WTC11 (cell line): ENCODE results near the gene PGA3. TPM values are rescaled to one million over a fixed set of nuclear protein-coding genes. Genes with fewer than 3 reads are reported as not detected.

ENCODE experiments used
- ATAC-seq: fragments of 200-7000 bp; cut with Tn5 transposase; 2 replicates; pipeline ENCODE4 v1.10.0; 2021; ENCODE audit warnings: mild to moderate bottlenecking, moderate library complexity
- CTCF ChIA-PET: fragments of 300-600 bp; sonication (Branson Sonifier 250); formaldehyde crosslinking; loops from one replicate; lab custom pipeline; 2021; ENCODE audit warnings: antibody characterized with exemption; lab: Charles Lee
- POLR2A ChIA-PET: fragments of 350-600 bp; sonication (Branson Sonifier 250); formaldehyde crosslinking; loops from one replicate; lab custom pipeline; 2021; ENCODE audit warnings: antibody characterized with exemption; lab: Charles Lee
- DNase-seq: peaks from one replicate; pipeline ENCODE4 v3.0.0; 2021; ENCODE audit warnings: low spot score
- H3K27ac Mint-ChIP-seq: 2 replicates; pipeline ENCODE4 v1.8.0; 2021; ENCODE audit warnings: mixed read lengths
- H3K27me3 Mint-ChIP-seq: 2 replicates; pipeline ENCODE4 v1.8.0; 2021; ENCODE audit warnings: low read depth, mild to moderate bottlenecking, moderate library complexity, mixed read lengths
- H3K36me3 Mint-ChIP-seq: 2 replicates; pipeline ENCODE4 v1.8.0; 2021; ENCODE audit warnings: mixed read lengths
- H3K4me1 Mint-ChIP-seq: 2 replicates; pipeline ENCODE4 v1.8.0; 2022; ENCODE audit warnings: mixed read lengths
- H3K4me3 Mint-ChIP-seq: 2 replicates; pipeline ENCODE4 v1.8.0; 2021; ENCODE audit warnings: mild to moderate bottlenecking, moderate library complexity, mixed read lengths
- H3K9me3 Mint-ChIP-seq: 2 replicates; pipeline ENCODE4 v1.8.0; 2021; ENCODE audit warnings: mixed read lengths
- ELF4 ChIP-seq: sonication (generic); formaldehyde crosslinking; IDR thresholded peaks from 2 replicates; pipeline ENCODE4 v1.8.1; 2022; ENCODE audit warnings: low read depth, mild to moderate bottlenecking, moderate library complexity, missing genetic modification reagents
- EMX1 ChIP-seq: fragments of 250-450 bp; sonication (Bioruptor Pico); IDR thresholded peaks from 2 replicates; pipeline ENCODE4 v1.8.0; 2021; ENCODE audit warnings: mild to moderate bottlenecking
- ESRRA ChIP-seq: sonication (generic); formaldehyde crosslinking; IDR thresholded peaks from 2 replicates; pipeline ENCODE4 v1.8.1; 2022; ENCODE audit warnings: mild to moderate bottlenecking, missing genetic modification reagents, borderline replicate concordance
- ETV6 ChIP-seq: sonication (generic); formaldehyde crosslinking; IDR thresholded peaks from 2 replicates; pipeline ENCODE4 v1.8.1; 2022; ENCODE audit warnings: mild to moderate bottlenecking, missing genetic modification reagents
- FOXJ3 ChIP-seq: sonication (generic); formaldehyde crosslinking; IDR thresholded peaks from 2 replicates; pipeline ENCODE4 v1.9.0; 2021; ENCODE audit warnings: missing genetic modification reagents, mild to moderate bottlenecking, borderline replicate concordance
- GRHL2 ChIP-seq: fragments of 250-450 bp; sonication (Bioruptor Pico); IDR thresholded peaks from 2 replicates; pipeline ENCODE4 v1.8.0; 2022; ENCODE audit warnings: mild to moderate bottlenecking, moderate library complexity; ENCODE audit not compliant: insufficient replicate concordance, severe bottlenecking
- JAZF1 ChIP-seq: fragments of 250-450 bp; sonication (Bioruptor Pico); IDR thresholded peaks from 2 replicates; pipeline ENCODE4 v1.9.0; 2021; ENCODE audit warnings: moderate library complexity, mild to moderate bottlenecking, inconsistent platforms
- KAT7 ChIP-seq: sonication (generic); formaldehyde crosslinking; IDR thresholded peaks from 2 replicates; pipeline ENCODE4 v1.8.1; 2023; ENCODE audit warnings: missing genetic modification reagents, mild to moderate bottlenecking, borderline replicate concordance
- MXD4 ChIP-seq: fragments of 250-450 bp; sonication (Bioruptor Pico); IDR thresholded peaks from 2 replicates; pipeline ENCODE4 v1.8.0; 2021; ENCODE audit warnings: mild to moderate bottlenecking, moderate library complexity, borderline replicate concordance
- NFE2L1 ChIP-seq: sonication (generic); formaldehyde crosslinking; IDR thresholded peaks from 2 replicates; pipeline ENCODE4 v1.8.1; 2023; ENCODE audit warnings: missing genetic modification reagents
- NR1H2 ChIP-seq: sonication (generic); formaldehyde crosslinking; IDR thresholded peaks from 2 replicates; pipeline ENCODE4 v1.9.0; 2021; ENCODE audit warnings: mild to moderate bottlenecking, moderate library complexity, missing genetic modification reagents
- RORB ChIP-seq: fragments of 250-450 bp; sonication (Bioruptor Pico); IDR thresholded peaks from 2 replicates; pipeline ENCODE4 v1.9.0; 2021; ENCODE audit warnings: mild to moderate bottlenecking
- SMAD3 ChIP-seq: sonication (generic); formaldehyde crosslinking; IDR thresholded peaks from 2 replicates; pipeline ENCODE4 v1.8.0; 2022; ENCODE audit warnings: missing genetic modification reagents, mild to moderate bottlenecking, borderline replicate concordance
- SP1 ChIP-seq: sonication (generic); formaldehyde crosslinking; conservative IDR thresholded peaks from 2 replicates; pipeline ENCODE4 v1.8.1; 2022; ENCODE audit warnings: missing genetic modification reagents
- TEAD1 ChIP-seq: sonication (generic); formaldehyde crosslinking; IDR thresholded peaks from 2 replicates; pipeline ENCODE4 v1.8.0; 2022; ENCODE audit warnings: mild to moderate bottlenecking, missing genetic modification reagents
- ZNF263 ChIP-seq: sonication (generic); formaldehyde crosslinking; IDR thresholded peaks from 2 replicates; pipeline ENCODE4 v1.8.1; 2022; ENCODE audit warnings: low read depth, mild to moderate bottlenecking, moderate library complexity, missing genetic modification reagents
- ZNF396 ChIP-seq: fragments of 250-450 bp; sonication (Bioruptor Pico); IDR thresholded peaks from 2 replicates; pipeline ENCODE4 v1.8.0; 2021; ENCODE audit warnings: mild to moderate bottlenecking, moderate library complexity, borderline replicate concordance
- total RNA-seq: library from RNA; stranded (reverse); gene quantifications from 3 replicates; pipeline ENCODE4 v1.2.3, GENCODE V29; 2021
- TF ChIP-seq, protein P1 (sequence below): sonication (generic); formaldehyde crosslinking; conservative IDR thresholded peaks from 2 replicates; pipeline ENCODE4 v1.8.1; 2022; ENCODE audit warnings: mild to moderate bottlenecking, missing genetic modification reagents
- TF ChIP-seq, protein P2 (sequence below): sonication (generic); formaldehyde crosslinking; IDR thresholded peaks from 2 replicates; pipeline ENCODE4 v1.8.1; 2022; ENCODE audit warnings: mild to moderate bottlenecking, missing genetic modification reagents, moderate library complexity, borderline replicate concordance
- TF ChIP-seq, protein P3 (sequence below): sonication (generic); formaldehyde crosslinking; IDR thresholded peaks from 2 replicates; pipeline ENCODE4 v1.8.0; 2023; ENCODE audit warnings: missing genetic modification reagents
- TF ChIP-seq, protein P4 (sequence below): sonication (generic); formaldehyde crosslinking; IDR thresholded peaks from 2 replicates; pipeline ENCODE4 v1.8.1; 2022; ENCODE audit warnings: missing genetic modification reagents, borderline replicate concordance
- TF ChIP-seq, protein P5 (sequence below): sonication (generic); formaldehyde crosslinking; IDR thresholded peaks from 2 replicates; pipeline ENCODE4 v1.8.1; 2022; ENCODE audit warnings: low read depth, missing genetic modification reagents, borderline replicate concordance

Gene PGA3
- total RNA-seq, 1 experiment from 2014 or later, result 0.20 TPM

DNA sequence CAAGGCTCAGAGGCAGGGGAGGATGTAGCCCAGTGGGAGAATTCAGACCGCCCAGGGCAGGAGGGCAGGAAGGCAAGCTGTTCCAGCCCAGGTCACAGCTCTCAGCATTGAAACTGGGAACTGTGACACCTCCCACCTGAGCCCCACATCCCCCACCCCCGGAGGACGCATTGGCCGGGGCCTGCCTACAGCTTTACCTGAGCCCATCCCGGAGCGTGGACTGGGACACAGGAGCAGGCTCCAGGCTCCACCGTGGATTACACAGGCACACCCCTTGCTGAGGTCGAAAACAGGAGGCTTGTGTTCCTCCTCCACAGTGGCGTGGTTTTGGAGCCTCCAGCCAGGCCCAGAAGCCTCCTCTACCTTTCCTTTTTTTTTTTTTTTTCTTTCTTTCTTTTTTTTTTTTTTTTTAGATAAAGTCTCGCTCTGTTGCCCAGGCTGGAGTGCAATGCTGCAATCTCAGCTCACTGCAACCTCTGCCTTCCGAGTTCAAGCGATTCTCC, 9.1 kb upstream of the PGA3 start:
- H3K9me3 Mint-ChIP-seq, result peaks cover 21% of the 10 kb centered on the region
- ATAC-seq, result peak; percentile 59
- DNase-seq, result peak; percentile 24
- ChIA-PET CTCF (interaction anchor here (0.5 to 1.3 kb wide), 5 partner anchors 9 to 225 kb away, joined by 3 to 5 read pairs (median 3); no protein-coding TSS in a partner anchor), POLR2A (no interaction called here)
- H3K27ac Mint-ChIP-seq, result no peak overlapping the region
- no peaks in the 10 kb centered on the region for H3K36me3 Mint-ChIP-seq
- peaks cover 4% of the 10 kb centered on the region; the same call in 1 of the 2 replicates for H3K4me1 Mint-ChIP-seq
- H3K27me3 Mint-ChIP-seq, result peaks cover 2% of the 10 kb centered on the region
- H3K4me3 Mint-ChIP-seq, result no peak overlapping the region
- TF ChIP-seq, protein P1, sequence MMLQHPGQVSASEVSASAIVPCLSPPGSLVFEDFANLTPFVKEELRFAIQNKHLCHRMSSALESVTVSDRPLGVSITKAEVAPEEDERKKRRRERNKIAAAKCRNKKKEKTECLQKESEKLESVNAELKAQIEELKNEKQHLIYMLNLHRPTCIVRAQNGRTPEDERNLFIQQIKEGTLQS (CRISPR knock-in tag), result no peak
- no peak for TF ChIP-seq GRHL2 (CRISPR knock-in tag)
- TF ChIP-seq, protein P2, sequence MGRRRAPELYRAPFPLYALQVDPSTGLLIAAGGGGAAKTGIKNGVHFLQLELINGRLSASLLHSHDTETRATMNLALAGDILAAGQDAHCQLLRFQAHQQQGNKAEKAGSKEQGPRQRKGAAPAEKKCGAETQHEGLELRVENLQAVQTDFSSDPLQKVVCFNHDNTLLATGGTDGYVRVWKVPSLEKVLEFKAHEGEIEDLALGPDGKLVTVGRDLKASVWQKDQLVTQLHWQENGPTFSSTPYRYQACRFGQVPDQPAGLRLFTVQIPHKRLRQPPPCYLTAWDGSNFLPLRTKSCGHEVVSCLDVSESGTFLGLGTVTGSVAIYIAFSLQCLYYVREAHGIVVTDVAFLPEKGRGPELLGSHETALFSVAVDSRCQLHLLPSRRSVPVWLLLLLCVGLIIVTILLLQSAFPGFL, result no peak

DNA sequence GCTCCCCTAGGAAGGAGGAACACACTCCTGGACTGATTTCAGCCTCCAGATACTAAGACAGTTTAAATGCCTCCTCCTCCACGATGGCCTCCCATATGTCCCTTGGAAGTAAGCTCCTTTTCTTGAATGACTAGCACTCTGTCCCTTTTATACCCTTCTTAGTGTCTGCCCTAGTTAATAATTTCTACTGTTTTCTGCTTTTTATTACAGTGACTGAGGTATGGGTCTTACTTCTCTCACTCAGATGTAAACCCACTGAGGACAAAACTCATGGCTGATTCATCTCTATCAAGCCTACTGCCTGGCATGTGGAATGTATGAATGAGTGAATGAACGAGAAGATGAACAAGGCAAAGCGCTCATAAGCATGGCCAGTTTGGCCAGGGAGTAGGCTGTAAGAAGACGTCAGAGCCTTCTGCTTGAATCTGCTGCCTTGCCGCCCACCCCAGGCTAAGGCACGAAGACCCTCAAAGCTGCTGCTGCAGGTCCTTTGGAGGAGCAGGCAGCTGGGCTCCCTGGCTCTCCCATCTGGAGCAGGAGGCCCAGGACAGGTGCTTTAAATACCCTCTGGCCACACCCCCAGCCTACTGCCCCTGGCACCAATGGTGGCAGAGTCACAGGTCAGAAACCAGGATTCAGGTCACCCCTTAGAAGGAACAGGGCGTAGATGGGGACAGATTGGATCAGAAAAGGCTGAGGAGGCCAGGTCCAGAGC, 8.2 kb upstream of the PGA3 start:
- H3K27me3 Mint-ChIP-seq, result peaks cover 4% of the 10 kb centered on the region
- H3K4me3 Mint-ChIP-seq, result no peak overlapping the region
- CTCF ChIA-PET, result interaction anchor here (1.3 to 1.5 kb wide), 3 partner anchors 8 to 225 kb away, joined by 3 to 5 read pairs (median 3); no protein-coding TSS in a partner anchor
- H3K27ac Mint-ChIP-seq, result 0 out of 2 replicates have a peak overlapping the region, but pooled peaks have one; percentile 32
- ATAC-seq, result no peak
- peaks cover 24% of the 10 kb centered on the region for H3K9me3 Mint-ChIP-seq
- H3K36me3 Mint-ChIP-seq, result no peaks in the 10 kb centered on the region
- TF ChIP-seq ZNF263 (no peak), KAT7 (CRISPR knock-in tag) (no peak)
- peaks cover 4% of the 10 kb centered on the region; the same call in 1 of the 2 replicates for H3K4me1 Mint-ChIP-seq
- POLR2A ChIA-PET, result interaction anchor here (1.1 kb wide), 1 partner anchor 34 kb away, joined by 3 read pairs; the partner anchor contains the start of gene VPS37C
- no peak for DNase-seq

DNA sequence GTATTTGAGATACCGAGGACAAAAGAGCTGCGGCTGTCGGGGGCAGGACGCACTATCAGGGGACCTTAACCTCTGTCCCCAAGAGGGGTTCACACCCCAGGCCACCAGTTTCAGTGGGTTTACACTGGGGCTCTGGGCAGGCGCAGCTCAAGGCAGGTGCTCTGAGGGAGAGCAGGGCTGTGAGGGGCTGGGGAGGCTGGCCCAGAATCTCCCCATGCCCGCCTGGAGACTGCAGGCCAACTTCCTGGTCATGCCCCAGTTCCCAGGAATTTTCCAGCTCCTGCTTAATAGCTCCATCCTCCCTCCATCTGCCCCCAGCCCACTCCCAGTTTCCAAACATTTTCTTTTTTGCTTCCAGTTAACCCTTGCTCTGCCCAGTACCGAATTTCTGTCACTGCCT, 7.6 kb upstream of the PGA3 start:
- Mint-ChIP-seq H3K27me3 (peaks cover 4% of the 10 kb centered on the region), H3K9me3 (peaks cover 21% of the 10 kb centered on the region), H3K36me3 (no peaks in the 10 kb centered on the region), H3K4me1 (peaks cover 4% of the 10 kb centered on the region; the same call in 1 of the 2 replicates), H3K27ac (no peak overlapping the region), H3K4me3 (no peak overlapping the region)
- no peak for DNase-seq
- no peak for ATAC-seq
- POLR2A ChIA-PET, result interaction anchor here (1.1 kb wide), 1 partner anchor 34 kb away, joined by 3 read pairs; the partner anchor contains the start of gene VPS37C
- CTCF ChIA-PET, result interaction anchor here (1.3 to 1.5 kb wide), 2 partner anchors 9 to 226 kb away, joined by 3 read pairs; no protein-coding TSS in a partner anchor
- TF ChIP-seq ESRRA (no peak), EMX1 (CRISPR knock-in tag) (no peak), JAZF1 (no peak), TEAD1 (no peak), NR1H2 (no peak), ELF4 (CRISPR knock-in tag) (no peak), NFE2L1 (no peak), FOXJ3 (CRISPR knock-in tag) (no peak), RORB (no peak), ZNF396 (CRISPR knock-in tag) (no peak), SMAD3 (CRISPR knock-in tag) (no peak), SP1 (no peak), ETV6 (CRISPR knock-in tag) (no peak), ZNF263 (no peak), MXD4 (CRISPR knock-in tag) (no peak)
- TF ChIP-seq, protein P3, sequence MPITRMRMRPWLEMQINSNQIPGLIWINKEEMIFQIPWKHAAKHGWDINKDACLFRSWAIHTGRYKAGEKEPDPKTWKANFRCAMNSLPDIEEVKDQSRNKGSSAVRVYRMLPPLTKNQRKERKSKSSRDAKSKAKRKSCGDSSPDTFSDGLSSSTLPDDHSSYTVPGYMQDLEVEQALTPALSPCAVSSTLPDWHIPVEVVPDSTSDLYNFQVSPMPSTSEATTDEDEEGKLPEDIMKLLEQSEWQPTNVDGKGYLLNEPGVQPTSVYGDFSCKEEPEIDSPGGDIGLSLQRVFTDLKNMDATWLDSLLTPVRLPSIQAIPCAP (CRISPR knock-in tag), result no peak
- TF ChIP-seq, protein P4, sequence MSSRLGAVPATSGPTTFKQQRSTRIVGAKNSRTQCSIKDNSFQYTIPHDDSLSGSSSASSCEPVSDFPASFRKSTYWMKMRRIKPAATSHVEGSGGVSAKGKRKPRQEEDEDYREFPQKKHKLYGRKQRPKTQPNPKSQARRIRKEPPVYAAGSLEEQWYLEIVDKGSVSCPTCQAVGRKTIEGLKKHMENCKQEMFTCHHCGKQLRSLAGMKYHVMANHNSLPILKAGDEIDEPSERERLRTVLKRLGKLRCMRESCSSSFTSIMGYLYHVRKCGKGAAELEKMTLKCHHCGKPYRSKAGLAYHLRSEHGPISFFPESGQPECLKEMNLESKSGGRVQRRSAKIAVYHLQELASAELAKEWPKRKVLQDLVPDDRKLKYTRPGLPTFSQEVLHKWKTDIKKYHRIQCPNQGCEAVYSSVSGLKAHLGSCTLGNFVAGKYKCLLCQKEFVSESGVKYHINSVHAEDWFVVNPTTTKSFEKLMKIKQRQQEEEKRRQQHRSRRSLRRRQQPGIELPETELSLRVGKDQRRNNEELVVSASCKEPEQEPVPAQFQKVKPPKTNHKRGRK (CRISPR knock-in tag), result no peak
- TF ChIP-seq, protein P5, sequence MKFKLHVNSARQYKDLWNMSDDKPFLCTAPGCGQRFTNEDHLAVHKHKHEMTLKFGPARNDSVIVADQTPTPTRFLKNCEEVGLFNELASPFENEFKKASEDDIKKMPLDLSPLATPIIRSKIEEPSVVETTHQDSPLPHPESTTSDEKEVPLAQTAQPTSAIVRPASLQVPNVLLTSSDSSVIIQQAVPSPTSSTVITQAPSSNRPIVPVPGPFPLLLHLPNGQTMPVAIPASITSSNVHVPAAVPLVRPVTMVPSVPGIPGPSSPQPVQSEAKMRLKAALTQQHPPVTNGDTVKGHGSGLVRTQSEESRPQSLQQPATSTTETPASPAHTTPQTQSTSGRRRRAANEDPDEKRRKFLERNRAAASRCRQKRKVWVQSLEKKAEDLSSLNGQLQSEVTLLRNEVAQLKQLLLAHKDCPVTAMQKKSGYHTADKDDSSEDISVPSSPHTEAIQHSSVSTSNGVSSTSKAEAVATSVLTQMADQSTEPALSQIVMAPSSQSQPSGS (CRISPR knock-in tag), result no peak
